OCI-LY3 (cell line): Measurements from ENCODE around the gene SSX1.
"Not testable (repeated sequence)": the region's sequence is repeated elsewhere in the genome, so short reads cannot be mapped to it uniquely, and the experiment has no call there.

Source experiments
- EZH2phosphoT487 ChIP-seq: fragments of 200-600 bp; shearing (Covaris generic); IDR thresholded peaks from 2 replicates; pipeline ENCODE4 v1.6.1; 2018; ENCODE audit warnings: antibody characterized with exemption, mixed run types, low read depth
- TF ChIP-seq, protein P1 (sequence below): fragments of 200-600, 300-600 bp; sonication (generic); IDR thresholded peaks from 2 replicates; pipeline ENCODE4 v1.5.1; 2014; ENCODE audit warnings: antibody characterized with exemption, low read length, low read depth

DNA sequence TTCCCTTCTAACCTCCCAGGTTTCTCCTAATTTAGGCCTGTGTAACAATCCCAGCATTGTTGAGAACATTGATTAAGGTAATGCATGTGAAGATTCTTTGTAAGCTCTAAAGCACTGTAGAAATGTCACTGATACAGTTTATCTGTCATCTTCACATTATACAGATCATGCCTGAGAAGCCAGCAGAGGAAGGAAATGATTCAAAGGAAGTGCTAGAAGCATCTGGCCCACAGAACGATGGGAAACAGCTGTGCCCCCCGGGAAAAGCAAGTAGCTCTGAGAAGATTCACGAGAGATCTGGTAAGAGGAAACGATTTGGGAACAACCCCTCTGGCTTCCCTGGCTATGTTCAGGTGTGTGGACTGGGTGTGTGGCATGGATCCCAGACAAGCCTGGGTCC lies 40.9 kb upstream of the SSX1 start:
- TF ChIP-seq, protein P1, sequence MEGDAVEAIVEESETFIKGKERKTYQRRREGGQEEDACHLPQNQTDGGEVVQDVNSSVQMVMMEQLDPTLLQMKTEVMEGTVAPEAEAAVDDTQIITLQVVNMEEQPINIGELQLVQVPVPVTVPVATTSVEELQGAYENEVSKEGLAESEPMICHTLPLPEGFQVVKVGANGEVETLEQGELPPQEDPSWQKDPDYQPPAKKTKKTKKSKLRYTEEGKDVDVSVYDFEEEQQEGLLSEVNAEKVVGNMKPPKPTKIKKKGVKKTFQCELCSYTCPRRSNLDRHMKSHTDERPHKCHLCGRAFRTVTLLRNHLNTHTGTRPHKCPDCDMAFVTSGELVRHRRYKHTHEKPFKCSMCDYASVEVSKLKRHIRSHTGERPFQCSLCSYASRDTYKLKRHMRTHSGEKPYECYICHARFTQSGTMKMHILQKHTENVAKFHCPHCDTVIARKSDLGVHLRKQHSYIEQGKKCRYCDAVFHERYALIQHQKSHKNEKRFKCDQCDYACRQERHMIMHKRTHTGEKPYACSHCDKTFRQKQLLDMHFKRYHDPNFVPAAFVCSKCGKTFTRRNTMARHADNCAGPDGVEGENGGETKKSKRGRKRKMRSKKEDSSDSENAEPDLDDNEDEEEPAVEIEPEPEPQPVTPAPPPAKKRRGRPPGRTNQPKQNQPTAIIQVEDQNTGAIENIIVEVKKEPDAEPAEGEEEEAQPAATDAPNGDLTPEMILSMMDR: not testable (repeated sequence)
- TF ChIP-seq EZH2phosphoT487: not testable (repeated sequence)
